ENCODE measurements around the gene TPM4.

TPM4 gene

DNA sequence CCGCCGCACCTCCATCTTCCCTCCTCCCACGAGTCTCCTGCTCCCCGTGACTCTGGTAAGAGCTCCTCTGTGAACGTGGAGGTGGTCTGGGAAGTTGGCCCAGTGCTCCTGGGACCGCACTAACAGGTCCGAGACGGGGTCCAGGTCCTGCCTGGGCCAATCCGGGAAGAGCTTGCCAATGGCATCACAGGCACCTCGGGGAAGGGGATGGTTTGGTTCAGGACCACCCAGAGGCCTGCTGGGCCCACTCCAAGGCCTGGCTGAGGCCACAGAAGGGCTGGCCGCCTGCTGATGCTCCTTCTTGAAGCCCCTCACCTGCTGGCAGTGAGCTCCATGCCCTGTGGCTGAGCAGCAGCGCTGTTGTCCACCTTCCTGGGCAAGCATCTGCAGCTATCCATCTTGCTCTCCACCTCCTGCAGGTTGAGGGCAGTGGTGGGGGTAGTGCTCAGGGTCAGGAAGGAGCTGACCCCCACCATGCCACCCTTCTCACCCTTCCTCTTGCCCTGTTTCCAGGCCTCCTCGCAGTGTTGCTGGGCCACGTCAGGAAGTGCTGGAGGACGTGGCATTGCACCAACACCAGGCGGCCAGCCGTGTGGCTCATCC is 41.2 kb upstream of the TPM4 start:
- H3K4me1 ChIP-seq (ENCODE audit: control insufficient read depth, insufficient read depth, low read length, poor library complexity, severe bottlenecking): no peaks in the 10 kb centered on the region
- no peak for DNase-seq
- H3K27ac ChIP-seq (ENCODE audit: insufficient read depth, low read length, poor library complexity, severe bottlenecking): no peak overlapping the region
- H3K4me3 ChIP-seq (ENCODE audit: insufficient read depth, low read depth, low read length, poor library complexity, severe bottlenecking): no peak overlapping the region
- no peaks in the 10 kb centered on the region for H3K9me3 ChIP-seq (ENCODE audit: control insufficient read depth, low read length)
- no peaks in the 10 kb centered on the region for H3K36me3 ChIP-seq (ENCODE audit: control insufficient read depth, insufficient read depth, low read length)
- H3K27me3 ChIP-seq (replicated peaks; ENCODE audit: control insufficient read depth, insufficient read depth, low read length, poor library complexity, severe bottlenecking): no peaks in the 10 kb centered on the region

DNA sequence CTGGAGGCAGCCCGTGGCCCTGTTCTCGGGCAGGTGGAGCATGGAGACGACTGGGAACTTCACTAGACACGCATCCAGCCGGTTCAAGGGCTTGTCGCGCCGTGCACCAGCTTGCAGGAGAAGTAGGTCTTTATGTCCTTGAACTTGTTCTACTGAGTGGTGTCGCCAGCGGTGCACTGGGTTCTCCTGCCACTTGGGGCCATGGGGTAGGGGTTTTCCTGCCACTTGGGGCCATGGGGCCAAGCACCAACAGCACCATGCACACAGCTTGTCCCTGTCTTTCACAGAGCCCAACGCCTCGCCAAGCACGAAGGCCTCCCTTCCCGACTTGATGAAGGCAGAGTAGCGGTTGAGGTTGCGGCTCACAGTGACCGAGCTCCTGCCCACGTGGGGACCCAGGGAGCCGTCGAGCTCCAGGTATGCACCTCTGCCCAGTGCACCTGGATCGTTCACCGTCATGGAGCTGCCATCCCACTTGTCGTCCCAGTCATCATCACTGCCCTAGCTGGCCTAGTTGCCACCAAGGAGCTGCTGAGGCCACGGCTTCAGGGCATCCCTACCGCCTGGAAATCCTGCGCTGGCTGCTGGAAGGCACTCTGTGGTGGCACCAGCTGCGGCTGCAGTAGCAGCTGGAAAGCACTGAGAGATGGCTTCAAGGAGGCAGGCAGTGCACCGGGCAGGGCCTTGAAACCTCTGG is 40.5 kb upstream of the TPM4 start:
- H3K4me3 ChIP-seq (ENCODE audit: insufficient read depth, low read depth, low read length, poor library complexity, severe bottlenecking): no peak overlapping the region
- no peaks in the 10 kb centered on the region for H3K27me3 ChIP-seq (replicated peaks; ENCODE audit: control insufficient read depth, insufficient read depth, low read length, poor library complexity, severe bottlenecking)
- no peaks in the 10 kb centered on the region for H3K36me3 ChIP-seq (ENCODE audit: control insufficient read depth, insufficient read depth, low read length)
- no peaks in the 10 kb centered on the region for H3K4me1 ChIP-seq (ENCODE audit: control insufficient read depth, insufficient read depth, low read length, poor library complexity, severe bottlenecking)
- H3K27ac ChIP-seq (ENCODE audit: insufficient read depth, low read length, poor library complexity, severe bottlenecking): no peak overlapping the region
- no peak for DNase-seq
- no peaks in the 10 kb centered on the region for H3K9me3 ChIP-seq (ENCODE audit: control insufficient read depth, low read length)

DNA sequence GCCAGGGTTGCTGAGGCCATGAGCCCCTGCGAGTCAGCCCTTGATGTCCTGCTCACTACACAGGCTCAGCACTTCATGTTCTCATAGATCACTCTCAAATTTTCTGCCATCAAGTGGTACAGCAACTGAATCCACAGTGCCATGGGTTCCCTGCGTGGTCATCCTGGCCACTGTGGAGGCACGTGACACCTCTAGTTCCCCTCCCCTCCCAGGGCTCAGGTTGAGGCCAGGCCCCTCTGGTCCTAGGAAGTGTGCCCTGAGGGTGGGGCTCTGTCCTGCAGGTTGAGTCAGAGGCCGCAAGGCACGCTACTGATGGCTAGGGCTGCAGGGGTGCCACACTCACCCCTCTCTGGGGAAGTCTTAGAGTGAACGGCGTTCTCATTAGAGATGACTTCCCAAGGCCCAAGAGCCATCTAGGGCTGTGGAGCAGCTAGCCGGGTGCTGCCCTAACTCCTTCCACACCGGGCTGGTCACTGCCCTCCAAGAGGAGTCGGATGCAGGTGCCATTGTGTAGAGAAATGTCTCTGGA is 39.8 kb upstream of the TPM4 start:
- no peak overlapping the region for H3K4me3 ChIP-seq (ENCODE audit: insufficient read depth, low read depth, low read length, poor library complexity, severe bottlenecking)
- H3K27me3 ChIP-seq (replicated peaks; ENCODE audit: control insufficient read depth, insufficient read depth, low read length, poor library complexity, severe bottlenecking): no peaks in the 10 kb centered on the region
- DNase-seq: no peak
- no peak overlapping the region for H3K27ac ChIP-seq (ENCODE audit: insufficient read depth, low read length, poor library complexity, severe bottlenecking)
- H3K36me3 ChIP-seq (ENCODE audit: control insufficient read depth, insufficient read depth, low read length): no peaks in the 10 kb centered on the region
- no peaks in the 10 kb centered on the region for H3K4me1 ChIP-seq (ENCODE audit: control insufficient read depth, insufficient read depth, low read length, poor library complexity, severe bottlenecking)
- no peaks in the 10 kb centered on the region for H3K9me3 ChIP-seq (ENCODE audit: control insufficient read depth, low read length)

DNA sequence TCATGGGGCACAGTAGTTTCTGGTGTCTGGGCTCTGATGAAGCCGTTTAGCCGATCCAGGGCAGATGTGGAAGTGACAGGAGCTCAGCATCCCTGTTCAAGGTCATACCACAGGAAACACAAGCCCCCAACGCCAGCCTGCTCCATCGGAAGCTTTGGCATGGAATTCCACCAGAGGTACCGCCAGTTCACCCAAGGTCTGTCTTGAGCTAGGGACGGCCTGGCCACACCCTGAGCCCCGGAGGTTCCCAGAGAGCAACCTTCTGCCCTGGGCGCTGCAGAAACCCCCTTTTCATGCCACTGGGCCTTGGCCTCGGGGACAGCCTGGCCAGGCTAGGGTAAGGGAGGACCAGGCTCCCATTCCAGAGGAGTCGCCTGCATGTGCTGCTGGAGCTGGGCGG is 39.4 kb upstream of the TPM4 start:
- Histone ChIP-seq H3K4me3 (ENCODE audit: insufficient read depth, low read depth, low read length, poor library complexity, severe bottlenecking) (no peak overlapping the region), H3K4me1 (ENCODE audit: control insufficient read depth, insufficient read depth, low read length, poor library complexity, severe bottlenecking) (no peaks in the 10 kb centered on the region), H3K27ac (ENCODE audit: insufficient read depth, low read length, poor library complexity, severe bottlenecking) (no peak overlapping the region), H3K27me3 (replicated peaks; ENCODE audit: control insufficient read depth, insufficient read depth, low read length, poor library complexity, severe bottlenecking) (no peaks in the 10 kb centered on the region), H3K36me3 (ENCODE audit: control insufficient read depth, insufficient read depth, low read length) (no peaks in the 10 kb centered on the region), H3K9me3 (ENCODE audit: control insufficient read depth, low read length) (no peaks in the 10 kb centered on the region)
- DNase-seq: no peak

GRCh38 chr19:16037424-16038195 is 38.7 kb upstream of the TPM4 start:
- H3K27me3 ChIP-seq (replicated peaks; ENCODE audit: control insufficient read depth, insufficient read depth, low read length, poor library complexity, severe bottlenecking): no peaks in the 10 kb centered on the region
- no peaks in the 10 kb centered on the region for H3K4me1 ChIP-seq (ENCODE audit: control insufficient read depth, insufficient read depth, low read length, poor library complexity, severe bottlenecking)
- no peak overlapping the region for H3K27ac ChIP-seq (ENCODE audit: insufficient read depth, low read length, poor library complexity, severe bottlenecking)
- no peaks in the 10 kb centered on the region for H3K36me3 ChIP-seq (ENCODE audit: control insufficient read depth, insufficient read depth, low read length)
- no peak overlapping the region for H3K4me3 ChIP-seq (ENCODE audit: insufficient read depth, low read depth, low read length, poor library complexity, severe bottlenecking)
- no peaks in the 10 kb centered on the region for H3K9me3 ChIP-seq (ENCODE audit: control insufficient read depth, low read length)
- DNase-seq: no peak

DNA sequence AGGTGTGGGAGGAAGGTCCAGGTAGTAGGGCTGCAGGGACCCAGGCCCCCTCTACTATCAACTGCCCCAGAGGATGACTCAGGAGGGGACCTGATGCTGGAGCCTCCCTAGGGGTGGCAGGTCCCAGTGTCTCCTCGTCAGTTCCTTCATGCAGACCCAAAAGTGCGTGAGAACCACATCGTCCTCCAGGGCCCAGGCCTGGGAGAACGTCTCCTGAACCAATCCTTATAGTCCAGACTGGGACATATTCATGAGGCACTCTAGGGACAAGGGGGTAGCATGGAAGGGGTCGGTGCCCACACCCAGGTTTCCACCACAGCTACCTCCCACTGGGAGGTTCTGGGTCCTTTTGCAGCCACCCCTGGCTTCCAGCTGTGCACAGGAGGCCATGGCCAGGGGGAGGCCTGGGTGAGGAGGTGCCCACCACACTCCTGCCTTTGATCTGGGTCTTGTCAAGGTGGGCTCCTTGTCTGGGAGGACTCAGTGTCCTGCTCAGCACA is 38.0 kb upstream of the TPM4 start:
- no peak overlapping the region for H3K4me3 ChIP-seq (ENCODE audit: insufficient read depth, low read depth, low read length, poor library complexity, severe bottlenecking)
- no peak for DNase-seq
- no peaks in the 10 kb centered on the region for H3K36me3 ChIP-seq (ENCODE audit: control insufficient read depth, insufficient read depth, low read length)
- no peaks in the 10 kb centered on the region for H3K27me3 ChIP-seq (replicated peaks; ENCODE audit: control insufficient read depth, insufficient read depth, low read length, poor library complexity, severe bottlenecking)
- H3K4me1 ChIP-seq (ENCODE audit: control insufficient read depth, insufficient read depth, low read length, poor library complexity, severe bottlenecking): no peaks in the 10 kb centered on the region
- H3K27ac ChIP-seq (ENCODE audit: insufficient read depth, low read length, poor library complexity, severe bottlenecking): no peak overlapping the region
- H3K9me3 ChIP-seq (ENCODE audit: control insufficient read depth, low read length): no peaks in the 10 kb centered on the region

DNA sequence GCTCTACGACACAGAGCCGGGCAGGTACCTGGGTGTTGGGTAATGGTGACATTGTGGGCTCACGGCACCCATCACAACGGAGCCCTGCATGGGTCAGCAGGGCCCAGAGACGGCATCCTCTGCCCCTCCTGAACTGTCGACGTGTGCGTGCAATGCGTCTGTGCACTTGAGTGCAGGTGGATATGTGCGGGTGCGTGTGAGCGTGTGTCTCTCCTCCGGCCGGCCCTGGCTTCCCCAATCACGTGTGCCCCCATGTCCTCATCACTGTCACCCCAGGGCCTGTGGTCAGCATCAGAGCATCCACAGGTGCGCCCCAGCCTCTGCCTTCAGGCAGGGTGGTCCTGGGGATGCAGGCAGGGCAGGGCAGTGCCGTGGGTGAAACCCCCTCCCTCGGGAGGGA is 37.2 kb upstream of the TPM4 start:
- Histone ChIP-seq H3K9me3 (ENCODE audit: control insufficient read depth, low read length) (no peaks in the 10 kb centered on the region), H3K4me3 (ENCODE audit: insufficient read depth, low read depth, low read length, poor library complexity, severe bottlenecking) (no peak overlapping the region), H3K27ac (ENCODE audit: insufficient read depth, low read length, poor library complexity, severe bottlenecking) (no peak overlapping the region), H3K27me3 (replicated peaks; ENCODE audit: control insufficient read depth, insufficient read depth, low read length, poor library complexity, severe bottlenecking) (no peaks in the 10 kb centered on the region), H3K36me3 (ENCODE audit: control insufficient read depth, insufficient read depth, low read length) (no peaks in the 10 kb centered on the region), H3K4me1 (ENCODE audit: control insufficient read depth, insufficient read depth, low read length, poor library complexity, severe bottlenecking) (no peaks in the 10 kb centered on the region)
- DNase-seq: no peak

DNA sequence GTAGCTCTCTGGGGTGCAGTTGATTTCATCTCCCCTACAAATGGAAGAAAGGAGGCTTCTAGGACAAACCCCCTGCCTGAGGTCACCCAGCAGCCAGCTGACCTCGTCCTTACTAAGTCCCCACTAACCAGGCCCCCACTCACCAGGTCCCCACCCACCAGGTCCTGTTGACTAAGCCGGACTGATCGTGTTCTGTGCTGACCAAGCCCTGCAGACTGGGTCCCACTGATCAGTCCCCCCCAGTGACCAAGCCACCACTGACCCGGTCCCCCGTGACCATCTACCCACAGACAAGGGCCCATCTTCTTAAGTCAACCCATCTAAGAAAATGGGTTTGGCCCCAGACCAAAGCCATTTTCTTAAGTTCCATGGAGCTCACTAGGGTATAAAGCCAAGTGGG is 36.8 kb upstream of the TPM4 start:
- no peaks in the 10 kb centered on the region for H3K27me3 ChIP-seq (replicated peaks; ENCODE audit: control insufficient read depth, insufficient read depth, low read length, poor library complexity, severe bottlenecking)

DNA sequence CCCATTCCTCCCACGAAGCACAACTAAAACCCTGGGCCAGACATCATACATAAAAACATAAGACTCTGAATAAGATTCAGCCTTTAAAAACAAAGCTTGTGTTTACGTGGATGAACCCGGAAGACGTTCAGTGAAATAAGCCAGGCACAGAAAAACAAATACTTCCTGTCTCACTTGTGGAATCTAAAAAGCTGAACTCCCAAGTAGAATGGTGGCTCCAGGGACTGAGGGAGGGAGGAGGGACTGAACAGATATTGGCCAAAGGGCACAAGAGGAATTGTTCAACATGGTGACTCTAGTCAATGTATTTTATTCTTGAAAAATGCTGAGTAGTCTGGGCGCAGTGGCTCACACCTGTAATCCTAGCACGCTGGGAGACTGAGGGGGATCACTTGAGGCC is 35.7 kb upstream of the TPM4 start:
- Histone ChIP-seq H3K9me3 (ENCODE audit: control insufficient read depth, low read length) (no peaks in the 10 kb centered on the region), H3K4me3 (ENCODE audit: insufficient read depth, low read depth, low read length, poor library complexity, severe bottlenecking) (no peak overlapping the region), H3K27me3 (replicated peaks; ENCODE audit: control insufficient read depth, insufficient read depth, low read length, poor library complexity, severe bottlenecking) (no peaks in the 10 kb centered on the region), H3K4me1 (ENCODE audit: control insufficient read depth, insufficient read depth, low read length, poor library complexity, severe bottlenecking) (no peaks in the 10 kb centered on the region), H3K27ac (ENCODE audit: insufficient read depth, low read length, poor library complexity, severe bottlenecking) (no peak overlapping the region), H3K36me3 (ENCODE audit: control insufficient read depth, insufficient read depth, low read length) (no peaks in the 10 kb centered on the region)
- DNase-seq: no peak

More for the DNA sequence above, 36.8 kb upstream of the TPM4 start:
- Histone ChIP-seq H3K4me3 (ENCODE audit: insufficient read depth, low read depth, low read length, poor library complexity, severe bottlenecking) (no peak overlapping the region), H3K4me1 (ENCODE audit: control insufficient read depth, insufficient read depth, low read length, poor library complexity, severe bottlenecking) (no peaks in the 10 kb centered on the region), H3K36me3 (ENCODE audit: control insufficient read depth, insufficient read depth, low read length) (no peaks in the 10 kb centered on the region), H3K27ac (ENCODE audit: insufficient read depth, low read length, poor library complexity, severe bottlenecking) (no peak overlapping the region), H3K9me3 (ENCODE audit: control insufficient read depth, low read length) (no peaks in the 10 kb centered on the region)
- DNase-seq: no peak

Measured in effector memory CD4-positive, alpha-beta T cell (primary cell).